ENCODE measurements around the gene TRIM68. TPM values are rescaled to one million over a fixed set of nuclear protein-coding genes. Genes with fewer than 3 reads are reported as not detected.
A peak's percentile ranks its signal among the peaks of the same experiment; 100 is the strongest.

Gene TRIM68
- total RNA-seq, 3 donors from 2014 or later: 7.7 to 8.6 (median 8.1) TPM

DNA sequence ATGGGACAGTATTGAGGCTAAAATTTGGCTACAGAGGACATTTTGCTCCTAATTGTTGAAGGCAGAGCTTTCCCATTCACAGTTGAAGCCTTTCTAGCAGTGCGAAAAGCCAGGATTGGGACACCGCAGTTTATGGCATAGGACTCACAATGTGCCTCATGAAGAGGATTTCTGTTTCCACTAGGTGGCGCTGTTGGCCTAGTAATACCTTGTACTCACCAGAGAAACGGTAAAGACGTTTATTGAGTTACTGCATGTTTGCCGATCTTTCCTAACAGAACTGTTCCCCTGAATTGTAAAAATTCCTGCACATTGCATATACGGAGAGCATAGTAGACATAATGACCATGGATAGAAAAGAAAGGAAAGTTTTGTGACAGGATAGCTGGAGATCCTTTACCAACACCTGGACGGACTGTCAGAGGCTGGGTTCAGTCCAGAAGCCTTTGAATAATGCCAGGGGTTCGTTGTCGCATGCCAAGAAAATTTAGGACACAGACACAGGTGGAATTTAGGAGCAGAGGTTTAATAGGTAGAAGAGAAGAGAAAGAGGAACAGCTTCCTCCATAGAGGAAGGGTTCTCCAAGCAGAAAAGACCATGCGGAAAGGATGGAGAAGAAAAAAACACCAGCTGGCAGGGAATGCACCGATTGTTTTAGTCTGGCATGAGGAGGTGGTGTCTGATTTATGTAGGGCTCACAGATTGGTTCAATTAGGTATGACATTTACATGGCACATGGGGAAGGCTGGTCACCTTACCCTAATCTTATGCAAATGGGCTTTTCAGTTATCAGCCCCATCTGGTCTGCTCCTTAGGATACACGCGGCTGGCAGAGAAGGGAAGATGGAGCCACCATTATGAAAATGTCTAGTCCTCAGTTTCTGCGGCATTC, 18.4 kb upstream of the TRIM68 start:
- H3K27me3 Mint-ChIP-seq (ENCODE audit: low read depth): peaks cover 42% of the 10 kb centered on the region
- H3K9me3 Mint-ChIP-seq: peaks cover 15% of the 10 kb centered on the region
- H3K4me1 Mint-ChIP-seq (ENCODE audit: low read depth): no peaks in the 10 kb centered on the region
- ATAC-seq (no peak), DNase-seq (no peak)
- peaks cover 4% of the 10 kb centered on the region for H3K36me3 Mint-ChIP-seq (ENCODE audit: insufficient read depth)
- H3K4me3 Mint-ChIP-seq: no peak overlapping the region

DNA sequence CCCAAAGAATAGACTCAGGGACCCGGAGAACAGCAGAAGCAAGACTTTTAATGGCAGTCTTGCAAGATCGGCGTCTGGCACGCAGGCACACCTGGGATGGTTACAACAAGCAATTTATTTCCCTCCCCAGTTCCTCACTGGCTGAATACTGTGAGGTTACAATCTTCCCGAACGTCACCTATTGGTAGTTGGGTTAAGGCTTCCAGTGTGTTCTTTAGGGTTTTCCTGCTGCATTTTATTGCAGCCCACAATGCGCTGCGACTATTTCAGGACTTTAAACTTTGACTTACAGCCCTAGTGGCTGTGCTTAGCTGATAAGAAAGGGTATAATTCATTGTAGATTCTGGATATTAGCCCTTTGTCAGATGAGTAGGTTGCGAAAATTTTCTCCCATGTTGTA, 11.5 kb upstream of the TRIM68 start:
- H3K4me1 Mint-ChIP-seq (ENCODE audit: low read depth): no peaks in the 10 kb centered on the region
- DNase-seq: no peak

DNA sequence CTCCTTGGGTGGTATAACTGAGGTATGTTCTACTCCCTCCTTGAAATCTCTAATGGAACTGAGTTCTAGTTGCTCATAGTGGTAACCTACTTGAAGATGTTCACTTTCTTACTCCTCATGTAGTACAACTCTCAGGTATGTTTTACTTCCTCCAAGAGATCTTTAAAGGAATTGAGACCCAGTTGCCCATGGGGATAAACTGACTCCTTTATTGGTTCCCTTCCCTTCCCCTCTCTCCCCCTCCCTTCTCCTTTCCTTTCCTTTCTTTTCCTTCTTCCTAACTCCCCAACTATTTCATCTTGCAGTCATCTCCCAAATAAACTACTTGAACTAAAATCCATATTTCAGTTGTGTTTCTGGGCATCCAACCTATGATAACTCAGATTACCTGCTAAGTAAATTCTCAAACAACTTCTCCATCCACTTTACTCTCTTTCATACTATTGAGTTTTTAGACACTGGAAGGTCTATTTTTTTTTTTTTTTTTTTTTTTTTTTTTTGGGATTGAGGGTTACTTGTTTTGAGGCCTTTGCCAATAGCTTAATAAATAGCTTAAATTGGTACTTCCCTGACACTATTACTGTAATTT, 7.9 kb upstream of the TRIM68 start:
- DNase-seq (no peak), ATAC-seq (no peak)
- Mint-ChIP-seq H3K36me3 (ENCODE audit: insufficient read depth) (no peaks in the 10 kb centered on the region), H3K4me1 (ENCODE audit: low read depth) (no peaks in the 10 kb centered on the region), H3K27me3 (ENCODE audit: low read depth) (peaks cover 11% of the 10 kb centered on the region), H3K9me3 (no peaks in the 10 kb centered on the region), H3K4me3 (no peak overlapping the region)

More for the DNA sequence above, 11.5 kb upstream of the TRIM68 start:
- Mint-ChIP-seq H3K27me3 (ENCODE audit: low read depth) (peaks cover 20% of the 10 kb centered on the region), H3K4me3 (no peak overlapping the region), H3K36me3 (ENCODE audit: insufficient read depth) (no peaks in the 10 kb centered on the region), H3K9me3 (no peaks in the 10 kb centered on the region)
- ATAC-seq: no peak

DNA sequence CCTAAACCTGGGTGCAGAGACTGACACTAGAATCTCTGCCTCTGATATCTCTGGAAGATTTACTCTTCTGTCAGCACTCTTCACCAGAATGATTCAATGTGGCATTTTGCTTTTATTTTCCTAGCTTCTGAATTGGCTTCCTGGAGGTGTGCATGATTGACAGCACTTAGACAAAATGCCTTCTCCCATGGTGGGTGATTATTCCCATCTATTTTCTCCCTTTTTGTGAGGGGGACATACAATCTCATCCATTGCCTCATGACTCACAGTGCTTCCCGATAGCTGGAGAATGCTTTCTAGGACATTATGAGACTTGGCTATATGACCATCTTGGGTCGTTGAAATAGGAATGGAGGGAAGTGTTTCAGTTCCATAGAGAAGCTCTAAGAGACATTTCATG, 4.0 kb upstream of the TRIM68 start:
- H3K9me3 Mint-ChIP-seq: no peaks in the 10 kb centered on the region
- H3K36me3 Mint-ChIP-seq (ENCODE audit: insufficient read depth): no peaks in the 10 kb centered on the region
- peaks cover 33% of the 10 kb centered on the region for H3K4me1 Mint-ChIP-seq (ENCODE audit: low read depth)
- no peak overlapping the region for H3K4me3 Mint-ChIP-seq
- H3K27me3 Mint-ChIP-seq (ENCODE audit: low read depth): peaks cover 5% of the 10 kb centered on the region
- ATAC-seq: no peak
- no peak for DNase-seq

DNA sequence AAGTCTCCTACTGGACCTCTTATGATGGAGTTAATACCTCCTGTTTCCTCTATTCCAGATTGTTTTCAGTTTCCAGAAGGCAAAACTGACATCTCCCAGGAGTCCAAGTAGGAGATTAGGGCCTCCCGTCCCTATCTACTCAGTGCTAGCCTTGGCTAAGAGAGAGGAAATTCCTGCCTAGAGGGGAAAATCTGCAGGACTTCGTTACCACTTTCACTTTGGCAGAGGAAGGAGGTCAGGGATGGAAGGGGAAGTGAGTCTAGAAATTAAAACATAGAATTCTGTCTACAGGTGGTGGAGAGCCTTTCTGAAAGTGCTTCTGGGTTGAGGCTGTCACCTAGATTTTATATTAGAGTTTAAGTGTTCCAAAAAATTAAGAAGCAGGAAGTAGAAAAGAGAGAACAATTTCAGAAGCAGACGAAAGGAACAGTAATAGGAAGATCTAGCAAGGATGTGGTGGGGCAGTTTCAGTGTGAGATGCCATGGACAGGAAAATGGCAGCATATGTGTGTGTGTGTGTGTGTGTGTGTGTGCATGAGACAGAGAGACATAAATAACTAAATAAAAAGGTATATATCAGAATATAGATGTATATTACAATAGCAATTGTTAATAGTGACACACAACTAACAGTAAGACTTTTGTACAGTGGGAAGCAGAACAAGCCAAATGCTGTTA, 2.4 kb upstream of the TRIM68 start:
- Mint-ChIP-seq H3K27me3 (ENCODE audit: low read depth) (no peaks in the 10 kb centered on the region), H3K4me3 (peak overlapping the region; percentile 66), H3K9me3 (no peaks in the 10 kb centered on the region), H3K4me1 (ENCODE audit: low read depth) (peaks cover 43% of the 10 kb centered on the region), H3K36me3 (ENCODE audit: insufficient read depth) (no peaks in the 10 kb centered on the region)
- DNase-seq (no peak), ATAC-seq (no peak)

DNA sequence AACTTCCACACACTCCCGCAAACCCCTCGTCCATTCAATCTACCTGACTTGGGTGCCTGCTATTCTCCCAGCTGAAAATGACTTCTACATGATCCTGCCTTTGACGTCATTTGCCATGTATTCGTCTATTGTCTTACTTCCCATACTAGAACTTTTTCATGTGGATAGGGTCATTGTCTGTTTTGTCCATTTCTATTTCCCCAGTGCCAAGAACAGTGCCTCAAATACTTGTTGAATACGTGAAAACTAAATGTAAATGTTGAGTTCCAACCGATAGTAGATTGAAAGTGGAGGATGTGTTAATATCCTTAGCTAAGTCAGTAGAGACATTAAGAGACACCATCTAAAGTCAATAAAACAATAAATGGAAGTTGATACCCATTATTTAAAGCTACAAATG, 935 bp downstream of the TRIM68 start:
- H3K9me3 Mint-ChIP-seq: no peaks in the 10 kb centered on the region
- DNase-seq: no peak

DNA sequence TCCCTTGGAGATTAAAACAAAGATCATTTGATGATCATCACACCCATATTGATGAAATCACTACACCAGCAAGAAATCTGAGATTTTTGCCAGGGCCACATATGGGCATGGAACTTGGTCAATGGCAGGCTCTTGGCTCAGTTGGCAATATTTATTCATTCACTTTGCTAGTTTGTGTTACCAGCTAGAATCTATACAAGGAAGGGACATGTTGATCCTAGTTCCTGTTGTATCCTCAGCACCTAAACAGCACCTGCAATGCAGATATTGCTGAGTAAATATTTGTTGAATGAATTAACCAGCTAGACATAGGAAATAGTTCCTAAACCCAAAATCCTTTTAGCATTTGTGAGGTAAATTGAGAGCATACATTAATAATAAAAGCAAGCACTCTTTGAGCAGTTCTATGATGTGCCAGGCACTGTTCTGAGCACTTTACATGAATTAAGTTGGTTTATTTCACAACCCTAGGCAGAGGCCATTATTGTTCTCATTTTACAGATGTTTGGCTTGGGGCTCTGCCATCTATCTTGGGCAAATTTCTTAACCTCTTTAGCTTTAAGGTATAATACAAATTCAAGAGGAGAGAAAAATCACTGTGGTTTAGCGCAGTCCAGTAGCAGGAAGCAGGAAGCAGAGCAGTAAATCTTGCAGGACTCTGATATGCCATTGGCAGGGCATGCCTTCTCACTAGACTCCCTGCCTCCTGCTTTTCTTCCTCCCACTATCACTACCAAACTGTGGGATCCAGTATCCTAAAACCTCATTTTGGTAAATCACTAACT, 1.6 kb downstream of the TRIM68 start:
- Mint-ChIP-seq H3K9me3 (no peaks in the 10 kb centered on the region), H3K36me3 (ENCODE audit: insufficient read depth) (peaks cover 19% of the 10 kb centered on the region), H3K4me3 (peak overlapping the region; percentile 91), H3K27me3 (ENCODE audit: low read depth) (no peaks in the 10 kb centered on the region), H3K4me1 (ENCODE audit: low read depth) (peaks cover 43% of the 10 kb centered on the region)
- ATAC-seq (no peak), DNase-seq (no peak)

More for the DNA sequence above, 935 bp downstream of the TRIM68 start:
- Mint-ChIP-seq H3K4me3 (peak overlapping the region; percentile 91), H3K36me3 (ENCODE audit: insufficient read depth) (peaks cover 15% of the 10 kb centered on the region), H3K4me1 (ENCODE audit: low read depth) (peaks cover 43% of the 10 kb centered on the region), H3K27me3 (ENCODE audit: low read depth) (no peaks in the 10 kb centered on the region)
- no peak for ATAC-seq

DNA sequence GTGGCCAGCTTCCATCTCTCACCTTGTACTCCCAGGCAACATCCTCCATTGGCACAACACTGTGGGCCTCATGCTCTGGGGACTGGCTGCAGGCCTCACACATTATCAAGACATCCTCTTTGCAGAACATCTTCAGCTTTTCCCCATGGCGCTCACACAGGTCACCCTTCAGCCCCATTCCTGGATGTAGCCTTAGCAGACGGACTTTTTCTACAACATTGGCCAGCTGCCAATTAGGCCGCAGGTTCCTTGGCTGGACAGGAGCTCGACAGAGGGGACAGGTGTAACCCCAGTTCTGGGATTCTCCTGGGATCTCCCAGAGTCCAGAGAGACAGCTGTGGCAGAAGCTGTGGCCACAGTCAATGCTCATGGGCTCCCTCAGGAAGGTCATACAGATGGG, 3.0 kb downstream of the TRIM68 start:
- Mint-ChIP-seq H3K27me3 (ENCODE audit: low read depth) (no peaks in the 10 kb centered on the region), H3K9me3 (no peaks in the 10 kb centered on the region)

DNA sequence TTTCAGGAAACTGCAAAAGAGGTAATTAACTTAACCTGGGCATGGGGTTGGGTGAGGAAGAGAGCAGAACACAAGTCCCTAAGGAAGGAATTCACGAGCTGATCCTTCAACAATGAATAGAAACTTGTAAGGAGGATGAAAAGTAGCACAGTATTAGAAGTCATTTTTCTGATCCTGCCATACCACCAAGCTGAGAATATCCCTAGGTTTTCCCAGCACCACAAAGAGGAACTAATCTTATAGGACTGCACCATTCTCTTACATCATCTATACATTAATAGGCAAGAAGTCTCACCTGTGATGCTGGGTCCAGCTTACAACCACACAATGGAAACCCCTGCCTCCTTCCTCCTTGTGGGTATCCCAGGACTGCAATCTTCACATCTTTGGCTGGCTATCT, 14.3 kb downstream of the TRIM68 start, which contains the start of gene OR52I1:
Gene OR52I1, plus strand, starts transcription at position 301 of the 400 bp plus-strand sequence. Its CDS starts 0 bp downstream, at position 301.
- peaks cover 12% of the 10 kb centered on the region for H3K36me3 Mint-ChIP-seq (ENCODE audit: insufficient read depth)
- no peaks in the 10 kb centered on the region for H3K27me3 Mint-ChIP-seq (ENCODE audit: low read depth)
- no peak for ATAC-seq
- H3K4me3 Mint-ChIP-seq: no peak within 1 kb of the TSS
- peaks cover 2% of the 10 kb centered on the region for H3K4me1 Mint-ChIP-seq (ENCODE audit: low read depth)
- H3K9me3 Mint-ChIP-seq: no peaks in the 10 kb centered on the region
- DNase-seq: no peak

More for the DNA sequence above, 3.0 kb downstream of the TRIM68 start:
- no peak for DNase-seq
- peaks cover 31% of the 10 kb centered on the region for H3K36me3 Mint-ChIP-seq (ENCODE audit: insufficient read depth)
- no peak overlapping the region for H3K4me3 Mint-ChIP-seq
- peaks cover 37% of the 10 kb centered on the region for H3K4me1 Mint-ChIP-seq (ENCODE audit: low read depth)
- no peak for ATAC-seq

DNA sequence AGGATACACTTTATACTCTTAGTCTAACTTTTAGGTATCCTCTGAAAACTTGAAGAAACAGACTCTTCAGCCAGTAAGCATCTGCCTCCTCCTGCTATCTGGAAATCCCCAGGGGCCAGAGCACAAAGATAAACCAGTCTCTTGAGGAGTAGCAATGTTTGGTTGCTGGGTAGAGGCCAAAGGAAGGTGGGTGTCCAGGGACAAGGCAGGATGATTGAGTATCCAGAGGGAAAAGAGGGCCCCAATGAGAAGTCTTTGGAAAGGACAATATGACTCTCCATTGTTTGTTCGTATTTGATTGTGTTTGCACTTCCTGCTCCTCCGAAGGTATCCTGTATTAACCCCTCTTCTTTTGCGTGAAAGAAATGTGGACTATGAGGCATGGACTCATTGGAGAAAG, 19.0 kb downstream of the TRIM68 start:
- ATAC-seq (no peak), DNase-seq (no peak)
- Mint-ChIP-seq H3K36me3 (ENCODE audit: insufficient read depth) (no peaks in the 10 kb centered on the region), H3K4me1 (ENCODE audit: low read depth) (no peaks in the 10 kb centered on the region), H3K9me3 (no peaks in the 10 kb centered on the region), H3K27me3 (ENCODE audit: low read depth) (peaks cover 16% of the 10 kb centered on the region), H3K4me3 (no peak overlapping the region)

DNA sequence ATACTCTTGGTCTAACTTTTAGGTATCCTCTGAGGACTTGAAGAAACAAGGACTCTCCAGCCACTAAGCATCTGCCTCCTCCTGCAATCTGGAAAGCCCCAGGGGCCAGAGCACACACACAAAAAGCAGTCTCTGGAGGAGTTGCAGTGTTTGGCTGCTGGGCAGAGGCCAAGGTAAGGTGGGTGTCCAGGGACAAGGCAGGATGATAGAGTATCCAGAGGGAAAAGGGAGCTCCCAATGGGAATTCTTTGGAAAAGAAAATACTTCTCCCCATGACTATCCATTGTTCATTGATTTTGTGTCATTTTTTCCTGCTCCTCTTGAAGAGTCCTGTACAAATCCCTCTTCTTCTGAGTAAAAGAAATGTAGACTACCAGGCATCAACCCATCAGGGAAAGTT, 26.6 kb downstream of the TRIM68 start, which contains the start of gene OR52I2:
Gene OR52I2, plus strand, starts transcription at position 301 of the 400 bp plus-strand sequence.
- ATAC-seq: no peak
- Mint-ChIP-seq H3K4me1 (ENCODE audit: low read depth) (no peaks in the 10 kb centered on the region), H3K4me3 (no peak within 1 kb of the TSS), H3K36me3 (ENCODE audit: insufficient read depth) (no peaks in the 10 kb centered on the region), H3K27me3 (ENCODE audit: low read depth) (peaks cover 34% of the 10 kb centered on the region), H3K9me3 (no peaks in the 10 kb centered on the region)
- DNase-seq: no peak

DNA sequence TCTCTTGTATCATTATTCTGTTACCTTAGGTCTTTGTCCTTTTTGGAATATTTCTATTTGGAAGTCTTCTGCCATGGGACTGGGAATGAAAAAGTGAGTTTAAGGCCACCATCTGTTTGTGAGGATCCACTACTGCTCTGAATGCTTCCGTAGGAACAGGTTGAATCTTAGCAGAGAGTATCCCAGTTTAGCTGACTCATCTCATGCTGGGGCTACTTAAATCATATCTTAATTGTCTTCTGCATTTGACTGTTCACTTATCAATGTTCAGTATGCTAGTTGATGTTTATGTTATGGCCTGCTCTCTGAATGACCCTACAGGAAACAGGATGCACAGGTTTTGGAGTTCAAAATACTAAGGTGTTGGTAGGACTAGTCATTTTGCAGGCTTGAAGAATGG, 27.9 kb downstream of the TRIM68 start:
- no peaks in the 10 kb centered on the region for H3K36me3 Mint-ChIP-seq (ENCODE audit: insufficient read depth)
- H3K27me3 Mint-ChIP-seq (ENCODE audit: low read depth): peaks cover 29% of the 10 kb centered on the region

DNA sequence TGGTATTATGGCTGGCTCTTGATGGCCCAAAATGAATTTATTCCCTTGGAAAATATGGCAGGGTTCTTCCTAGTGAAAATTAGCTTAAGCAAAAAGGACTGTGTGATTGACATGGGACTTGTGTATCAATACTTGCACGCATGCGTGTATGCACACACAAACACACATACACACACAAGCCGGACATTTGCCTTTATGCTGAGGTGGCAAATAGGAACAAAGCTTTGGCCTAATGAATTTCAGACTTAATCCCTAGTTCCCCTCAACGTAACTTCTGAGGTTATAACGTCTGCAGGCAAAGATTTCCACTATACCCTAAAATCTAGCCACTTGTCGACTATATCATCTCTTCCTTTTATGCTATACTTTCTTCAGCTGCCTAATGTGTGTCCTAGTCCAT, 29.4 kb downstream of the TRIM68 start:
- DNase-seq (no peak), ATAC-seq (no peak)
- H3K4me3 Mint-ChIP-seq: no peak overlapping the region
- H3K4me1 Mint-ChIP-seq (ENCODE audit: low read depth): peaks cover 4% of the 10 kb centered on the region
- H3K9me3 Mint-ChIP-seq: no peaks in the 10 kb centered on the region
- no peaks in the 10 kb centered on the region for H3K36me3 Mint-ChIP-seq (ENCODE audit: insufficient read depth)
- H3K27me3 Mint-ChIP-seq (ENCODE audit: low read depth): peaks cover 23% of the 10 kb centered on the region

More for the DNA sequence above, 27.9 kb downstream of the TRIM68 start:
- no peak for ATAC-seq
- Mint-ChIP-seq H3K4me1 (ENCODE audit: low read depth) (peaks cover 4% of the 10 kb centered on the region), H3K9me3 (no peaks in the 10 kb centered on the region), H3K4me3 (no peak overlapping the region)
- DNase-seq: no peak

DNA sequence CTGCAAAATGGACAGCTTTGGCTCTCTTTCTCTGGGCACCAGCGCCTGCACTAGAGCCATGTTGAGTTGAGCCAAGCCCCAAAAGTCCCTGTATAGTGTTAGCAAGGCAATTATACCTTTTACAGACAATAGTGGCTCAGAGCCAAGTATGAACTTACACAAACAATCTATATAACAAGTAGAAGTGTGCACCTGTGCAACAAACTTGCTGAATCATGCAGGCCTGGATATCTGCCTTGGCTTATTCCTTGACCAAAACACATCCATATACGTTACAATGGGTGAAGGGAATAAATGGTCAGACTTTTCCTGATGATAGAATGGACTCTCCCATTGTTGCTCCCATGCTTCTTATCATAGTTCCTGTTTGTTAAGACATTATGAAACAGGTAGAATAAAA, 30.3 kb downstream of the TRIM68 start:
- H3K27me3 Mint-ChIP-seq (ENCODE audit: low read depth): peaks cover 22% of the 10 kb centered on the region
- no peaks in the 10 kb centered on the region for H3K9me3 Mint-ChIP-seq
- H3K4me1 Mint-ChIP-seq (ENCODE audit: low read depth): peaks cover 4% of the 10 kb centered on the region
- ATAC-seq (no peak), DNase-seq (no peak)
- no peak overlapping the region for H3K4me3 Mint-ChIP-seq
- no peaks in the 10 kb centered on the region for H3K36me3 Mint-ChIP-seq (ENCODE audit: insufficient read depth)

Measured in activated T-cell treated with anti-CD3 and anti-CD28 coated beads, Interleukin-2, amount 50 U/mL, for 4 hours (primary cell).